Hematopoietic multipotent progenitor cell treated with erythropoietin and hydrocortisone succinate and interleukin-3 and kit ligand, for 8 days (in vitro differentiated cells): ENCODE data around the gene SIDT2.
"Not testable (repeated sequence)": the region's sequence is repeated elsewhere in the genome, so short reads cannot be mapped to it uniquely, and the experiment has no call there.

Source experiments
- DNase-seq: peaks from one replicate; pipeline ENCODE4 v3.0.0-alpha.2; 2015

SIDT2 gene

GRCh38 chr11:117172724-117173421 is 5.7 kb upstream of the SIDT2 start:
- peak; percentile 20 for DNase-seq

GRCh38 chr11:117175104-117175503 is 3.4 kb upstream of the SIDT2 start:
- no peak for DNase-seq

- DNase-seq, result no peak
Measured at GRCh38 chr11:117175781-117176180, 2.8 kb upstream of the SIDT2 start.

- no peak for DNase-seq
Measured at GRCh38 chr11:117176186-117176585, 2.4 kb upstream of the SIDT2 start.

- no peak for DNase-seq
Measured at GRCh38 chr11:117177534-117178209, 871 bp upstream of the SIDT2 start.

- DNase-seq, result no peak
Measured at GRCh38 chr11:117179048-117179999, 781 bp downstream of the SIDT2 start.

GRCh38 chr11:117180020-117180419 is 1.5 kb downstream of the SIDT2 start:
- DNase-seq, result peak; percentile 43

- peak; percentile 92 for DNase-seq
Measured at GRCh38 chr11:117180661-117181585, 2.4 kb downstream of the SIDT2 start.

- no peak for DNase-seq
Measured at GRCh38 chr11:117181586-117182550, 3.3 kb downstream of the SIDT2 start.

GRCh38 chr11:117182551-117182935 is 4.0 kb downstream of the SIDT2 start:
- no peak for DNase-seq

GRCh38 chr11:117183178-117183577 is 4.6 kb downstream of the SIDT2 start:
- DNase-seq, result not testable (repeated sequence)

GRCh38 chr11:117183724-117184349 is 5.3 kb downstream of the SIDT2 start:
- DNase-seq, result no peak

GRCh38 chr11:117185736-117186430 is 7.3 kb downstream of the SIDT2 start:
- no peak for DNase-seq

- no peak for DNase-seq
Measured at GRCh38 chr11:117186431-117186761, 7.9 kb downstream of the SIDT2 start.

GRCh38 chr11:117187007-117187406 is 8.5 kb downstream of the SIDT2 start:
- DNase-seq, result no peak

GRCh38 chr11:117187428-117187798 is 8.9 kb downstream of the SIDT2 start:
- no peak for DNase-seq

GRCh38 chr11:117187799-117188481 is 9.4 kb downstream of the SIDT2 start:
- no peak for DNase-seq

- no peak for DNase-seq
Measured at GRCh38 chr11:117188620-117189081, 10.1 kb downstream of the SIDT2 start.

GRCh38 chr11:117189191-117189940 is 10.8 kb downstream of the SIDT2 start:
- no peak for DNase-seq
